ENCODE results near the gene EFNA1.

EFNA1 gene

DNA sequence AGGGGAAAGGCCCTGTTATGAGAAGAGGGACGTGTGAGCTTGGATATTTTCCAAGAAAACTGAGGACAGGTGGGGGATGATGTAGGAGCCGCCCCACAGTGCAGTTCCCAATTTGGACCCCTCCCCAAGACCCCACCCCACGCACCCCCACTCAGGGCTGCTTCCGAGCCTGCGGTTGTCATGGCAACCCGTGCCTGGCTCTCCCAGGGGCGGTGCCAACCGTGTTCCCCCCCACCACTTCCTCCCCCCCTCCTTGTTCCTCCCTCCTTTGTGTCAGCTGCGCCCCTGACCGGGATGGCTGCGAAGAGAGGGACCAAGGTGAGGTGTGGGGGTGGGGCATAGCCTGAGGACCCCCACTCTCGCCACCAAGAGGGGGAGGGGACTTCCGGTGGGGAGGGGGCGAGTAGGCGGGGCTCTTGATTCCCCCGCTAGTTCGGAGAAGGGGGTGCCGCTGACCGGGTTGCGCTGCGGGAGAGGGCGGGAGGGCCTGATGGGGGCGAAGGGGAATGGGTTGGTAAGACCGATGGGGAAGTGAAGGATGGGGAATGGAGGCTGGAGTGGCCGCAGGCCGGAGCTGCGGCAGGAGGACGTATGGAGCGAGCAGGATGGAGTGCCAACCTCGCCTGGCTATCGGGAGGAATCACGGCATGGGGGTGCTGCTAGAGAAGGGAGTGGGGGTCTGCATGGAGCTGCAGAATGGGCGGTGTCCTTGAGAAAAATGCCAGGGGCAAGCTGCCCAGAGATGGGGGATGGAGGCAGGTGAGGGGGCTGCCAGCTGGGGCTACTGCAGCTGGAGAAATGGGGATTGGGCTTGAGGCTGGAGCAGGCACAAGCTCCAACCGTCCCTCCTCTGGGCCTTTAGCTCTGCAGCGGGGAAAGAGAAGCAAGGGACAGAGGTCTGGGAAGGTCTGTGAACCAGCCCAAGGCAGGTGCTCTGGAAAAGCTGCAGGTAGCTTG is 46.9 kb downstream of the EFNA1 start:
- DNase-seq (ENCODE audit: low read depth): no peak

DNA sequence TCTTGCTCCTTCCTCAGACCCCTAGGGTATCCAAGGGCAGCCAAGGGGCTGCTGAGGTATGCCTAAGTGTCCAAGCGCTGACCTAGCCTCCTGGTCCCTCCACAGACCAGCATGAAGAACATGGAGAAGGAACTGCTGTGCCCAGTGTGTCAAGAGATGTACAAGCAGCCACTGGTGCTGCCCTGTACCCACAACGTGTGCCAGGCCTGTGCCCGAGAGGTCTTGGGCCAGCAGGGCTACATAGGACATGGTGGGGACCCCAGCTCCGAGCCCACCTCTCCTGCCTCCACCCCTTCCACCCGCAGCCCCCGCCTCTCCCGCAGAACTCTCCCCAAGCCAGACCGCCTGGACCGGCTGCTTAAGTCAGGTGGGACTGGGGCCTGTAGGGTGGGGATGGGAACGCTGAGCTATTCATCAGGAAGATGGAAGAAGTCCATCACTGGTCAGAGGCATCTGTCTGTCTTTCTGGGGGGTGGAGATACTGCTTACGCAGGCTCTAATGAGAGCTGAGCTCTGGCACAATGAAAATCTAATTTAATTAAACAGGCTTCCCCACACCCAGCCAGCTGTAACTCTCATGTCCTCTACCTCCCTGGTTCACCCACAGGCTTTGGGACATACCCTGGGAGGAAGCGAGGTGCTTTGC is 47.7 kb downstream of the EFNA1 start:
- DNase-seq (ENCODE audit: low read depth): no peak

DNA sequence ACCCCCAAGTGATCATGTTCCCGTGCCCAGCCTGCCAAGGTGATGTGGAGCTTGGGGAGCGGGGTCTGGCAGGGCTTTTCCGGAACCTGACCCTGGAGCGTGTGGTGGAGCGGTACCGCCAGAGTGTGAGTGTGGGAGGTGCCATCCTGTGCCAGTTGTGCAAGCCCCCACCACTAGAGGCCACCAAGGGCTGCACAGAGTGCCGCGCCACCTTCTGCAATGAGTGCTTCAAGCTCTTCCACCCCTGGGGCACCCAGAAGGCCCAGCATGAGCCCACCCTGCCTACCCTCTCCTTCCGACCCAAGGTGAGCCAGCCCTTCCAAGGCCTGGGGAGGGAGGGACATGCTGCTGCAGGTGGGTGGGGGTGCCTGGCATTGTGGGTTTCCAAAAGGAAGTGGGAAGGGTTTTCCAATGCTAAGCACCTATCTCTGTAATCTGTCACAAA is 48.3 kb downstream of the EFNA1 start:
- no peak for DNase-seq (ENCODE audit: low read depth)

DNA sequence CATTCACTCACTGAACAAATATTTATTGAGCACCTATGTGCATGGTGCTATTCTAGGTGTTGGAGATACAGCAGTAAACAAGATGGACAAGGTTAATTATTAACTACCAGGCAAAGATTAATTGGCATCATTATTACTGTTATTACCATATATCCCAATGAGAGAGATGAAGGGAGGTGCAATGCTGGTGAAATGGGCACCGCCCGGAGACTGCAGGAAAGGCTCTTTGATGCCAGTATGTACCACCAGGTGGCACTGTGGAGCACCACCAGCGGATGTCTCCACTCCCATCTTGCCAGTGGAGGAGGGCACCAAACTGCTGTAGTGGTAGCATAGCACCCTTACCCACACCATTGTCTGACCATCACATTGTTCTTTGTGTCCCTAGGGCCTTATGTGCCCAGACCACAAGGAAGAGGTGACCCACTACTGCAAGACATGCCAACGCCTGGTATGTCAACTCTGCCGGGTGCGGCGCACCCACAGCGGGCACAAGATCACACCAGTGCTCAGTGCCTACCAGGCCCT is 48.9 kb downstream of the EFNA1 start:
- DNase-seq (ENCODE audit: low read depth): peak; percentile 68

DNA sequence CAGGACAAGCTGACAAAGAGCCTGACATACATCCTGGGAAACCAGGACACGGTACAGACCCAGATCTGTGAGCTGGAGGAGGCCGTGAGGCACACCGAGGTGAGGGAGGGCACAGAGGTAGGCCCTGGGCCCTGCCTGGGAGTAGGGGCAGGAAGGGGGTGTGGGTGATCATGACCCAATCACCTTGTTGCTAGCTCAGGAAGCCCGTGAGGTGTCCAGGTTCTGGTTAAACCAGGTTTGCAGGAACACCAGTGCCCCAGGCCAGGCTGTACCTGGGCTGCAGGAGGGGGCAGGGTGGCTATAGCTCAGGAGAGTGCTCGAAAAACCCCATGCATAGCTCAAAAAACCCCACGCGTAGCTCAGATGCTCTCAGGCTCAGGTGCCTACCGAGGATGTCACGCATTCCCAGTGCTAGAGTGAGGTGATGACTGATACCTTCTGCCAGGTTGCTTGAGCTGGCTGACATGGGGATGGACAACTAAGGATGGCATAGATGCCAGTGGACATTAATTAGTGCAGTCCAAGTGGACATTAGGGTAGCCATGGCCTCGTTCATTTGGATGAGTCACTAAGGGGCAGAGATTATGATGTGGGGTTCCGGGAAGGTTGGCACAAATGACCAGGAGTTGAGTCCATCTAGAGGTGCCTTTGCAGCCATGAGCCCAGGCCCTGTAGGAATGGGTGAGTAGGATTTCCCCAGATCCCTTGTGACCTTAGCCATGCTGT is 49.7 kb downstream of the EFNA1 start:
- no peak for DNase-seq (ENCODE audit: low read depth)

DNA sequence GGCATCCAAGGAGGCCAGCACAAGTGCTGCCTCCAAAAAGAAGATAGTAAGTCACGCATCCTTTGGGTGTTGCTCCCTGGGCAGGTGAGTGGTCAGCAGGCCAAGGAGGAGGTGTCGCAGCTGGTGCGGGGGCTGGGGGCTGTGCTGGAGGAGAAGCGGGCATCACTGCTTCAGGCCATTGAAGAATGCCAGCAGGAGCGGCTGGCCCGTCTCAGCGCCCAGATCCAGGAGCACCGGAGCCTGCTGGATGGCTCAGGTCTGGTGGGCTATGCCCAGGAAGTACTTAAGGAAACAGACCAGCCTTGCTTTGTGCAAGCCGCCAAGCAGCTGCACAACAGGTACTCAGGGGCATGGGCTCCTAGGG is 50.2 kb downstream of the EFNA1 start:
- DNase-seq (ENCODE audit: low read depth): no peak

DNA sequence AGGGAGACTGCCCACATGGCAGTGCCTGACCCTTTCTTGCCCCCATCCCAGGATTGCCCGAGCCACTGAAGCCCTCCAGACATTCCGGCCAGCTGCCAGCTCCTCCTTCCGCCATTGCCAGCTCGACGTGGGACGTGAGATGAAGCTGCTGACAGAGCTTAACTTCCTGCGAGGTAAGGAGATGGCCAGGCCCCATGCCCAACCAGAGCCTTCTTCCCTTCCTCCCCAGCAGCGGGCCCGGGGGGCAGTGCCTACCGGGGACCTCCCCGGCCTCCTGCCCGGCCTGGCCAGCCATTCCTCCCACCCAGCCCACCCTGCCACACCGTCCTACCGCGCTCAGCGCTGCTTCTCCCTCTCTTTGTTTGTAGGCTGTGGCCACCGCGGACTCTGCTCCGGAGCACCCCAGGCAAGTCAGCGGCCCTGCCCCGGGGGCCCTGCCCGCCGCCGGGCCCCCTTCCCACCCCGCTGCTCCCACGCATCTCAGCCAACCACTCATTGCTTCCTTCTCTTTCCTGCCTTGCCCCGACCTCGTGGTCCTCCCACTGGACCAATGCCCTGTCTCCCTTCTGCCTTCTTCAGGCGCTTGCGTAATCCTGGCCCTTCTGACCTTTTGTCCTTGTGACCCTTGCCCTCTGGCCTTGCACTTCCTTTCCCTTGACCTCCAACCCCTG is 50.9 kb downstream of the EFNA1 start:
- DNase-seq (ENCODE audit: low read depth): no peak

DNA sequence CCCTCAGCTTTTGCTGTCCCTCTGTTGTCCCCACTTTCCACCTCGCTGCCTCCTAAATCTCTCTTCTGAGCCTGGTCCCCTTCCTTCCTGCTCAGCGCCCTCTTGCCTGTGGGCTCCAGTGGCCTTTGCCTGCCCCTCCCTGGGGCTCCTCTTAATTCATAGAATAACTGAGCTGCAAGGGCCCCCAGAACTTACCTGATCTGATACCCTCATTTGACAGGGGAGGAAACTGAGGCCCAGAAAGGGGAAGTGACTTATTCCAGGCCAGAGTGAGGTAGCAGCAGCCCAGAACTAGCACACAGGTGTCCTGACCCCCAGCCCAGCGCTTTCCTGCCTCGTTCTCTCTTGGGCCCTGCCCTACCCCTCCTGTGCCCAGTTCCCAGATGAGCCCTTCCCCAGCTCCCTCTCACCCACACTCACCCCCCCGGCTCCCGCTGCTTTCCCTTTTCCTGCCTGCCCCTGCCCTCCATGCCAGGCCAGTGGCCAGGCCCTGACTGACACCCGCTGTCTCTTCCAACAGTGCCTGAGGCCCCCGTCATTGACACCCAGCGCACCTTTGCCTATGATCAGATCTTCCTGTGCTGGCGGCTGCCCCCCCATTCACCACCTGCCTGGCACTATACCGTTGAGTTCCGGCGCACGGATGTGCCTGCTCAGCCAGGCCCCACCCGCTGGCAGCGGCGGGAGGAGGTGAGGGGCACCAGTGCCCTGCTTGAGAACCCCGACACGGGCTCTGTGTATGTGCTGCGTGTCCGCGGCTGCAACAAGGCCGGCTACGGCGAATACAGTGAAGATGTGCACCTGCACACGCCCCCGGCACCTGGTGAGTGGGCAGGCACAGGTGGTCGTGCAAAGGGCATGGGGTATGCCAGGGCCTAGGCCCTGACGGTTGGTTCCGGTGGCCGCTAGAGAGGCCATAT is 51.7 kb downstream of the EFNA1 start:
- DNase-seq (ENCODE audit: low read depth): no peak

DNA sequence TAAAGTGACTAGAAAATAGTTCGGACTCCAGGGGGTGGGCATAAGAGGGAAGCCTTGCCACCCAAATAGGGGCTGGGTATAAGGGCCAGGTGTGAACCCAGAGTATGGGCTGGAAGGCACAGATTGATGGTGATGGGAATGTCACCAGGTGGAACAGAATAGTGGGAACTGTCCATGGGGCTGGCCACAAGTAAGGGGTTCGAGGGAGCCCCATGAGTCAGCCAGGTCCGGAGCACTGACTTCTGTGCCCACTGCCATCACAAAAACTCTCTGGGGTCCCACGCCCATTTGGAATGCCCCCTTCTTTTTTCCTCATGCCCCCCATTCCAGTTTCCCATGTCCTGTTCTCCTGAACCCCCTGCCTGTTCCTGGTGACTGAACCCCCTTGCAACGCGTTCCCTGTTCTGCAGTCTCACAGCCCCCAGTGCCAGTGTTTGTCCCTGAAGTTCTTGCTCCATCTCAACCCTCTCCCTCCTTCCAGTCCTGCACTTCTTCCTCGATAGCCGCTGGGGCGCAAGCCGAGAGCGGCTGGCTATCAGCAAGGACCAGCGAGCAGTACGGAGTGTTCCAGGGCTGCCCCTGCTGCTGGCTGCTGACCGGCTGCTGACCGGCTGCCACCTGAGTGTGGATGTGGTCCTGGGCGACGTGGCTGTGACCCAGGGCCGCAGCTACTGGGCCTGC is 53.8 kb downstream of the EFNA1 start:
- no peak for DNase-seq (ENCODE audit: low read depth)

DNA sequence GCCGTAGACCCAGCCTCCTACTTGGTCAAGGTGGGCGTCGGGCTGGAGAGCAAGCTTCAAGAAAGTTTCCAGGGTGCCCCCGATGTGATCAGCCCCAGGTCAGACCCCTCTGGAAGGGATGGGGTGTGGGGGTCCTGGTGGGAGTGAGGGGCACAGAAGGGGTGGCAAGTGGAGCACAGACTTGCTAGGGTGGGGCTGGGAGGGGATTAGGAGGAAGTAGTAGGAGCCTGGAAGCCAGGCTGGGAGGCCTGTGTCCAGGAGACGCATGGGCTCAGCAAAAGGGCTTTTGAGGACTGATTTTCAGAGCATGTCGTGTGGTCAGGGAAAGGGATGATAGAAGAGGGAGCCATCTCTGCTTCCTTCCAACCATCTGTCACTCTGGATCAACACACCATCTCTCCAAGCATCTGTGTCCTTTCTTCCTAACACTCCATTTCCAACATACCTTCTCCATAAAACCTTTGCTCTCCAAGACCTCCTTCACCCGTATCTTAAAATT is 54.4 kb downstream of the EFNA1 start:
- no peak for DNase-seq (ENCODE audit: low read depth)

DNA sequence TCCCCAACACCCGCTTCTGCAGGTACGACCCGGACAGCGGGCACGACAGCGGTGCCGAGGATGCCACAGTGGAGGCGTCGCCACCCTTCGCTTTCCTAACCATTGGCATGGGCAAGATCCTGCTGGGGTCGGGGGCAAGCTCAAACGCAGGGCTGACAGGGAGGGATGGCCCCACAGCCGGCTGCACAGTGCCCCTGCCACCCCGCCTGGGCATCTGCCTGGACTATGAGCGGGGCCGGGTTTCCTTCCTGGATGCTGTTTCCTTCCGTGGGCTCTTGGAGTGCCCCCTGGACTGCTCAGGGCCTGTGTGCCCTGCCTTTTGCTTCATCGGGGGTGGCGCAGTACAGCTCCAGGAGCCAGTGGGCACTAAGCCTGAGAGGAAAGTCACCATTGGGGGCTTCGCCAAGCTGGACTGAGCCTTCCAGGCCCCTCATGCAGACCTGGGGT is 56.1 kb downstream of the EFNA1 start:
- DNase-seq (ENCODE audit: low read depth): no peak

DNA sequence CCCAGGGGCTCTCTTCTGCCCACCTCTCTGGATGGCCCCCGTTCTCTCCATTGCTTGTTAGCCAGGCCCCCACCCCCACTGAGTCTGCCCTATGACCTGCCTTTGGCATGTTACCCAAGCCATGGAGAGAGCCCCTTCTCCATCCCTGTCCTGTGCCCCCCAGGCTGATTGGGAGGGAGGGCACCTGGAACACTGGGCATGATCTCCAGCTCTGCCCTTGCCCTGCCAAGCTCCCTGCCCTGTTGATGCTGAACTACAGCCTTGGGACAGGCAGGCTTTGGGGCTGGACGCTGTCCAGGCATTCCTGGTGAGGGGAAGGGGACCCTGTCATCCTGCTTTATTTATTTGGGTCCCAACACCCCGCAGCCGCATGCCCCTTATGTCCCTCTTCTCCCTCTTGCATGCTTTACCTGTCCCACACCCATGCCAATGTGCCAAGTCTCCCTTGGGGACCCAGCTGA is 56.7 kb downstream of the EFNA1 start:
- DNase-seq (ENCODE audit: low read depth): no peak
